ENCODE results near the gene ALS2CL. TPM values are rescaled to one million over a fixed set of nuclear protein-coding genes. Genes with fewer than 3 reads are reported as not detected.
"Not testable (repeated sequence)": the region's sequence is repeated elsewhere in the genome, so short reads cannot be mapped to it uniquely, and the experiment has no call there.

Gene ALS2CL
- total RNA-seq (under 1 TPM; 0.84 to 0.96 TPM), polyA plus RNA-seq (1.2 TPM)

GRCh38 chr3:46693038-46693891 lies at the start of gene ALS2CL:
Gene ALS2CL, minus strand, starts transcription at chr3:46693679. Its CDS starts 4,239 bp downstream, at chr3:46689440.
- peaks cover 29 to 61% (median 38%) of the 10 kb centered on the region in 3 donors for H3K4me1 Mint-ChIP-seq

GRCh38 chr3:46742992-46743585 lies 49.6 kb upstream of the ALS2CL start:
- ChIA-PET CTCF (interaction anchor here (1.0 kb wide), 1 partner anchor 19 kb away, joined by 3 read pairs; no protein-coding TSS in a partner anchor), POLR2A (no interaction called here)
- Histone ChIP-seq H3K9me3 (ENCODE audit: low read length) (no peaks in the 10 kb centered on the region), H3K36me3 (ENCODE audit: insufficient read depth, low read length) (no peaks in the 10 kb centered on the region), H3K27ac (ENCODE audit: low read depth, low read length) (no peak overlapping the region), H3K4me1 (ENCODE audit: insufficient read depth, low read length) (no peaks in the 10 kb centered on the region), H3K27me3 (ENCODE audit: insufficient read depth, low read length, poor library complexity, severe bottlenecking) (no peaks in the 10 kb centered on the region), H3K4me3 (ENCODE audit: low read length) (no peak overlapping the region)
- DNase-seq, result no peak
- Mint-ChIP-seq H3K4me3 (no peak overlapping the region), H3K27ac (peak overlapping the region in 1 of 8 donors; percentile 8), H3K36me3 (no peaks in the 10 kb centered on the region), H3K27me3 (peaks cover 1 to 4% of the 10 kb centered on the region in 2 donors), H3K9me3 (no peaks in the 10 kb centered on the region), H3K4me1 (no peaks in the 10 kb centered on the region)

More at GRCh38 chr3:46693038-46693891, at the start of gene ALS2CL:
- DNase-seq, result peak; percentile 65 to 82 (median 72)
- Mint-ChIP-seq H3K9me3 (no peaks in the 10 kb centered on the region), H3K4me3 (peak within 1 kb of the TSS; percentile 47 to 91 (median 85)), H3K27me3 (peaks cover 0 to 4% of the 10 kb centered on the region in 2 donors), H3K36me3 (no peaks in the 10 kb centered on the region), H3K27ac (peak within 1 kb of the TSS in 6 of 8 donors; percentile 50 to 91 (median 70))
- Histone ChIP-seq H3K9me3 (ENCODE audit: low read length) (no peaks in the 10 kb centered on the region), H3K4me1 (ENCODE audit: insufficient read depth, low read length) (peaks cover 57% of the 10 kb centered on the region), H3K36me3 (ENCODE audit: insufficient read depth, low read length) (no peaks in the 10 kb centered on the region), H3K27me3 (ENCODE audit: insufficient read depth, low read length, poor library complexity, severe bottlenecking) (no peaks in the 10 kb centered on the region), H3K27ac (ENCODE audit: low read depth, low read length) (no peak within 1 kb of the TSS), H3K4me3 (ENCODE audit: low read length) (peak within 1 kb of the TSS; percentile 81)
- POLR2A ChIA-PET, result interaction anchor here (0.5 to 0.9 kb wide), 2 partner anchors 326 to 665 kb away, joined by 3 read pairs; no protein-coding TSS in a partner anchor
- CTCF ChIA-PET, result no interaction called here

- H3K36me3 Mint-ChIP-seq, result not testable (repeated sequence)
Observed at GRCh38 chr3:46739565-46739964, 46.1 kb upstream of the ALS2CL start.

GRCh38 chr3:46737329-46737731 lies 43.9 kb upstream of the ALS2CL start:
- Histone ChIP-seq H3K36me3 (ENCODE audit: insufficient read depth, low read length) (no peaks in the 10 kb centered on the region), H3K9me3 (ENCODE audit: low read length) (no peaks in the 10 kb centered on the region), H3K4me1 (ENCODE audit: insufficient read depth, low read length) (no peaks in the 10 kb centered on the region), H3K27me3 (ENCODE audit: insufficient read depth, low read length, poor library complexity, severe bottlenecking) (no peaks in the 10 kb centered on the region), H3K27ac (ENCODE audit: low read depth, low read length) (no peak overlapping the region), H3K4me3 (ENCODE audit: low read length) (no peak overlapping the region)
- Mint-ChIP-seq H3K27ac (no peak overlapping the region), H3K9me3 (no peaks in the 10 kb centered on the region), H3K4me1 (no peaks in the 10 kb centered on the region), H3K27me3 (peaks cover 2 to 22% of the 10 kb centered on the region in 2 donors), H3K4me3 (no peak overlapping the region), H3K36me3 (no peaks in the 10 kb centered on the region)
- DNase-seq, result no peak
- ChIA-PET CTCF (no interaction called here), POLR2A (no interaction called here)

More at GRCh38 chr3:46739565-46739964, 46.1 kb upstream of the ALS2CL start:
- H3K9me3 Mint-ChIP-seq; H3K36me3 ChIP-seq (ENCODE audit: insufficient read depth, low read length); H3K4me1 Mint-ChIP-seq; DNase-seq; CTCF ChIA-PET; H3K4me1 ChIP-seq (ENCODE audit: insufficient read depth, low read length); H3K27me3 ChIP-seq (ENCODE audit: insufficient read depth, low read length, poor library complexity, severe bottlenecking); H3K4me3 ChIP-seq (ENCODE audit: low read length); H3K4me3 Mint-ChIP-seq; H3K27ac Mint-ChIP-seq; POLR2A ChIA-PET; H3K9me3 ChIP-seq (ENCODE audit: low read length); H3K27ac ChIP-seq (ENCODE audit: low read depth, low read length): not testable (repeated sequence)
- peaks cover 1 to 17% of the 10 kb centered on the region in 2 donors for H3K27me3 Mint-ChIP-seq

- Mint-ChIP-seq H3K4me3 (no peak overlapping the region), H3K9me3 (no peaks in the 10 kb centered on the region), H3K4me1 (no peaks in the 10 kb centered on the region), H3K27me3 (peaks cover 2 to 22% of the 10 kb centered on the region in 2 donors), H3K27ac (no peak overlapping the region), H3K36me3 (no peaks in the 10 kb centered on the region)
- Histone ChIP-seq H3K4me3 (ENCODE audit: low read length) (no peak overlapping the region), H3K4me1 (ENCODE audit: insufficient read depth, low read length) (no peaks in the 10 kb centered on the region), H3K27me3 (ENCODE audit: insufficient read depth, low read length, poor library complexity, severe bottlenecking) (no peaks in the 10 kb centered on the region), H3K27ac (ENCODE audit: low read depth, low read length) (no peak overlapping the region), H3K36me3 (ENCODE audit: insufficient read depth, low read length) (no peaks in the 10 kb centered on the region), H3K9me3 (ENCODE audit: low read length) (no peaks in the 10 kb centered on the region)
- ChIA-PET POLR2A (no interaction called here), CTCF (no interaction called here)
- no peak for DNase-seq
Observed at GRCh38 chr3:46736006-46736872, 42.8 kb upstream of the ALS2CL start.

- ChIA-PET CTCF (no interaction called here), POLR2A (no interaction called here)
- no peak for DNase-seq
- Mint-ChIP-seq H3K4me1 (no peaks in the 10 kb centered on the region), H3K27me3 (peaks cover 2 to 22% of the 10 kb centered on the region in 2 donors), H3K27ac (peak overlapping the region in 1 of 8 donors; percentile 51), H3K4me3 (no peak overlapping the region), H3K36me3 (no peaks in the 10 kb centered on the region), H3K9me3 (no peaks in the 10 kb centered on the region)
- H3K4me3 ChIP-seq (ENCODE audit: low read length), result no peak overlapping the region
- no peaks in the 10 kb centered on the region for H3K9me3 ChIP-seq (ENCODE audit: low read length)
- no peak overlapping the region for H3K27ac ChIP-seq (ENCODE audit: low read depth, low read length)
- H3K27me3 ChIP-seq (ENCODE audit: insufficient read depth, low read length, poor library complexity, severe bottlenecking), result no peaks in the 10 kb centered on the region
- no peaks in the 10 kb centered on the region for H3K36me3 ChIP-seq (ENCODE audit: insufficient read depth, low read length)
- H3K4me1 ChIP-seq (ENCODE audit: insufficient read depth, low read length), result no peaks in the 10 kb centered on the region
Observed at GRCh38 chr3:46734773-46735172, 41.3 kb upstream of the ALS2CL start.

GRCh38 chr3:46733026-46733800 lies 39.7 kb upstream of the ALS2CL start:
- CTCF ChIA-PET, result no interaction called here
- H3K4me1 Mint-ChIP-seq, result no peaks in the 10 kb centered on the region
- no peak overlapping the region for H3K27ac Mint-ChIP-seq
- Histone ChIP-seq H3K27ac (ENCODE audit: low read depth, low read length) (no peak overlapping the region), H3K4me1 (ENCODE audit: insufficient read depth, low read length) (no peaks in the 10 kb centered on the region), H3K9me3 (ENCODE audit: low read length) (no peaks in the 10 kb centered on the region), H3K4me3 (ENCODE audit: low read length) (no peak overlapping the region), H3K27me3 (ENCODE audit: insufficient read depth, low read length, poor library complexity, severe bottlenecking) (no peaks in the 10 kb centered on the region), H3K36me3 (ENCODE audit: insufficient read depth, low read length) (no peaks in the 10 kb centered on the region)
- H3K4me3 Mint-ChIP-seq, result no peak overlapping the region
- H3K27me3 Mint-ChIP-seq, result peaks cover 7 to 22% of the 10 kb centered on the region in 2 donors
- DNase-seq, result no peak
- H3K36me3 Mint-ChIP-seq, result no peaks in the 10 kb centered on the region
- POLR2A ChIA-PET, result no interaction called here
- H3K9me3 Mint-ChIP-seq, result no peaks in the 10 kb centered on the region
